ENCODE measurements around the gene PCNX4.

GRCh38 chr14:60199321-60199720 is 107.6 kb downstream of the PCNX4 start:
- TF ChIP-seq GATA2 (IDR thresholded peaks at IDR 0.05; ENCODE audit: low read depth, low read length) = no peak
- TF ChIP-seq GATA3 (IDR thresholded peaks at IDR 0.05; ENCODE audit: low read depth, low read length) = no peak

All from SH-SY5Y (cell line).